Activated CD4-positive, alpha-beta T cell treated with anti-CD3 and anti-CD28 coated beads for 48 hours (primary cell): ENCODE results near the gene SMIM31.

Experiments
- DNase-seq: peaks from one replicate; pipeline ENCODE4 v3.0.0-alpha.2; 2020

The SMIM31 gene

GRCh38 chr4:164753873-164754488, at the start of gene SMIM31:
SMIM31 (plus strand) TSS chr4:164754131; CDS start chr4:164770444, 16,313 bp downstream.
- DNase-seq = no peak

GRCh38 chr4:164706675-164707074, 47.3 kb upstream of the SMIM31 start:
- no peak for DNase-seq

- DNase-seq = no peak
These were observed 37.0 kb upstream of the SMIM31 start for GRCh38 chr4:164716901-164717300.

GRCh38 chr4:164718827-164719226, 35.1 kb upstream of the SMIM31 start:
- no peak for DNase-seq

GRCh38 chr4:164725066-164725465, 28.9 kb upstream of the SMIM31 start:
- no peak for DNase-seq

- DNase-seq = no peak
These were observed 23.1 kb upstream of the SMIM31 start for GRCh38 chr4:164730705-164731393.

- peak; percentile 57 for DNase-seq
These were observed 22.0 kb upstream of the SMIM31 start for GRCh38 chr4:164731827-164732474.

GRCh38 chr4:164734484-164734883, 19.4 kb upstream of the SMIM31 start:
- DNase-seq = no peak

- DNase-seq = no peak
These were observed 5.6 kb upstream of the SMIM31 start for GRCh38 chr4:164748375-164748774.

GRCh38 chr4:164755432-164755831, 1.5 kb downstream of the SMIM31 start:
- DNase-seq = no peak

- no peak for DNase-seq
These were observed 2.8 kb downstream of the SMIM31 start for GRCh38 chr4:164756686-164757085.

GRCh38 chr4:164761241-164761640, 7.3 kb downstream of the SMIM31 start:
- no peak for DNase-seq

- no peak for DNase-seq
These were observed 7.9 kb downstream of the SMIM31 start for GRCh38 chr4:164761746-164762275.

GRCh38 chr4:164765096-164765495, 11.2 kb downstream of the SMIM31 start:
- no peak for DNase-seq

- no peak for DNase-seq
These were observed 11.9 kb downstream of the SMIM31 start for GRCh38 chr4:164765833-164766232.

- DNase-seq = no peak
These were observed 14.6 kb downstream of the SMIM31 start for GRCh38 chr4:164768516-164768915.

GRCh38 chr4:164770010-164770724, 16.2 kb downstream of the SMIM31 start:
- DNase-seq = no peak

- no peak for DNase-seq
These were observed 17.2 kb downstream of the SMIM31 start for GRCh38 chr4:164771088-164771487.

- DNase-seq = no peak
These were observed 18.1 kb downstream of the SMIM31 start for GRCh38 chr4:164772076-164772475.

- DNase-seq = no peak
These were observed 25.1 kb downstream of the SMIM31 start for GRCh38 chr4:164779080-164779479.

GRCh38 chr4:164779811-164780216, 25.9 kb downstream of the SMIM31 start:
- peak; percentile 26 for DNase-seq

GRCh38 chr4:164780839-164781238, 26.9 kb downstream of the SMIM31 start:
- DNase-seq = no peak

- DNase-seq = no peak
These were observed 30.0 kb downstream of the SMIM31 start for GRCh38 chr4:164783976-164784375.
